ACHN (cell line): ENCODE data around the gene KLHL24.

Experiments used
- DNase-seq: peaks from one replicate; pipeline ENCODE4 v3.0.0-alpha.2; 2015
- in situ Hi-C: cut with HindIII; loops from 2 replicates; pipeline ENCODE4 v1.10.0; 2017; ENCODE audit warnings: low sequenced_read_pairs, low pct_ligation_motif_present, low pct_unique_long_range_greater_than_20kb

The KLHL24 gene

DNA sequence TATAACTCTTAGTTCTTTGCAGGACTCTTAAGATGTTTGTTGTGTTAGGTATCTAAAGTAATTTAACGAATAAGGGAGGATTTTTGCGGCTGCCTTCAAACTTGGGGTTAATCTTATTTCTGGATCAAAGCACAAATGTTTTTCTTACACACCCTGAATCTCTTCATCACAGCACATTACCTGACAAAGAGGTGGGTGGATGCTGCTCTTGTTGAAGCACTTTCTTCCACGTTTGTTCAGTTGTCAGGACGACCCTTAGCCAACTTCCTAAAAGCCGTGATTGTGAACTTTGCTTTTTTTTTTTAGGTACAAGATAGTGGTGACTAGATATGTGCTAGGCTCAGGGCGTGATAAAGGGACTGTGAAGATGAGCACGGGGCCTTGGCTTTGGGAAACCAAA, 98.1 kb downstream of the KLHL24 start:
- DNase-seq: no peak
- in situ Hi-C loops: no loop called here
